Measurements from ENCODE around the gene KPNA2. TPM values are rescaled to one million over a fixed set of nuclear protein-coding genes. Genes with fewer than 3 reads are reported as not detected.

Gene KPNA2
- total and polyA plus RNA-seq, 10 of the 15 experiments (the other 5 are each of a cell fraction or from before 2014, with no cell fraction given): 202 to 731 (median 283) TPM

DNA sequence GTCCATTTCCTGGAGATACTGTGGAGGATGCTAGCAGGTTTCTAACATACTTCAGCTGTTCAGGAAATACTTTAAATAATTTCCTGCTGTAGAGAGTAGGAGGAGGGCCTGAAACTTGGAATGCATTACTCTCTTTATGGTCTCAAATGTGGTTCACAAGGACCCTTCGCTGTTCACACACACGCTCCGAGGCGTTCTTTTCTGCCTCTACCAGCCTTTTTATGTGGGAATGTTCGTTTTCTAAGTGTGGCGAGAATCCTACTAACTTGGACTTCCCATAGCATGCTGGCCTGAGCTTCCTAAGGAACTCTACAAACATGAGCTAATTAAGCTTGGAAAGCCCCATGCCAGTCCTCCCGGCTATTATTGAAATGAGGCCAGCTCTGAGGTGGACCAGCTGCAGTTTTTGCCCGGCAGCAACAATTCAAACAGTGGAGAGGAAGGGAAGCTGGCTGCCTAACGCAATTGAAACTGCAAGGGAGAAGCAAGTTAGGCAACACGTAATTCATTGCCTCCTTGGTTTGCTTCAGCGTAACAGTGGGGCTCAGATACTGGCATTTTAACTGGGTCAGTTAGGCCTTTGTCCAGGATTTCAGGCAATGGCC, 18.9 kb downstream of the KPNA2 start:
- Histone ChIP-seq H3K4me1 (ENCODE audit: control insufficient read depth, insufficient read depth, low read length) (no peaks in the 10 kb centered on the region), H3K4me3 (no peak overlapping the region), H2AFZ (ENCODE audit: control insufficient read depth, low read depth, low read length) (no peak overlapping the region), H4K20me1 (ENCODE audit: control insufficient read depth, insufficient read depth) (no peaks in the 10 kb centered on the region), H3K79me2 (ENCODE audit: control insufficient read depth, insufficient read depth, low read length) (no peaks in the 10 kb centered on the region), H3K27me3 (replicated peaks in 1 of 2; ENCODE audit: control insufficient read depth in 2 of 2, insufficient read depth in 2 of 2, low read length in 1 of 2) (no peaks in the 10 kb centered on the region), H3K27ac (ENCODE audit: control insufficient read depth, insufficient read depth) (no peak overlapping the region), H3K9ac (ENCODE audit: control insufficient read depth, insufficient read depth, low read length) (no peak overlapping the region), H3K9me3 (replicated peaks; ENCODE audit: control insufficient read depth, insufficient read depth, low read length) (no peaks in the 10 kb centered on the region), H3K36me3 (ENCODE audit: control insufficient read depth in 2 of 2, insufficient read depth in 2 of 2, low read length in 1 of 2) (no peaks in the 10 kb centered on the region), H3K4me2 (ENCODE audit: control insufficient read depth, insufficient read depth) (no peak overlapping the region)
- CTCF ChIA-PET: interaction anchor here (1.0 to 1.2 kb wide), 3 partner anchors 146 to 412 kb away, joined by 3 read pairs; no protein-coding TSS in a partner anchor
- RAD21 ChIA-PET (ENCODE audit: unreplicated experiment): no interaction called here
- DNase-seq (ENCODE audit: low read depth, low spot score): no peak
- no peak for ATAC-seq
- BruUV-seq (replicated peaks): no TSS peak
- FAIRE-seq: no peak
- intact Hi-C loops (cut with micrococcal nuclease; ENCODE audit: unreplicated experiment): no loop called here
- in situ Hi-C loops (cut with MboI): no loop called here
- POLR2A ChIA-PET: no interaction called here
- SMC1A ChIA-PET (ENCODE audit: uncharacterized antibody, unreplicated experiment): interaction anchor here (1.1 kb wide), 1 partner anchor 15 kb away, joined by 3 read pairs; no protein-coding TSS in a partner anchor
- TF ChIP-seq, protein P1, sequence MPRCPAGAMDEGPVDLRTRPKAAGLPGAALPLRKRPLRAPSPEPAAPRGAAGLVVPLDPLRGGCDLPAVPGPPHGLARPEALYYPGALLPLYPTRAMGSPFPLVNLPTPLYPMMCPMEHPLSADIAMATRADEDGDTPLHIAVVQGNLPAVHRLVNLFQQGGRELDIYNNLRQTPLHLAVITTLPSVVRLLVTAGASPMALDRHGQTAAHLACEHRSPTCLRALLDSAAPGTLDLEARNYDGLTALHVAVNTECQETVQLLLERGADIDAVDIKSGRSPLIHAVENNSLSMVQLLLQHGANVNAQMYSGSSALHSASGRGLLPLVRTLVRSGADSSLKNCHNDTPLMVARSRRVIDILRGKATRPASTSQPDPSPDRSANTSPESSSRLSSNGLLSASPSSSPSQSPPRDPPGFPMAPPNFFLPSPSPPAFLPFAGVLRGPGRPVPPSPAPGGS (IDR thresholded peaks at IDR 0.05; ENCODE audit: borderline replicate concordance, insufficient read depth, low read depth, low read length, poor library complexity, severe bottlenecking): no peak
- TF ChIP-seq CBX5 (IDR thresholded peaks at IDR 0.05; ENCODE audit: low read depth) (no peak), HCFC1 (IDR thresholded peaks at IDR 0.05; ENCODE audit: low read length) (no peak), RFX5 (IDR thresholded peaks at IDR 0.05; ENCODE audit: low read depth, low read length) (no peak)
- TF ChIP-seq, protein P2, sequence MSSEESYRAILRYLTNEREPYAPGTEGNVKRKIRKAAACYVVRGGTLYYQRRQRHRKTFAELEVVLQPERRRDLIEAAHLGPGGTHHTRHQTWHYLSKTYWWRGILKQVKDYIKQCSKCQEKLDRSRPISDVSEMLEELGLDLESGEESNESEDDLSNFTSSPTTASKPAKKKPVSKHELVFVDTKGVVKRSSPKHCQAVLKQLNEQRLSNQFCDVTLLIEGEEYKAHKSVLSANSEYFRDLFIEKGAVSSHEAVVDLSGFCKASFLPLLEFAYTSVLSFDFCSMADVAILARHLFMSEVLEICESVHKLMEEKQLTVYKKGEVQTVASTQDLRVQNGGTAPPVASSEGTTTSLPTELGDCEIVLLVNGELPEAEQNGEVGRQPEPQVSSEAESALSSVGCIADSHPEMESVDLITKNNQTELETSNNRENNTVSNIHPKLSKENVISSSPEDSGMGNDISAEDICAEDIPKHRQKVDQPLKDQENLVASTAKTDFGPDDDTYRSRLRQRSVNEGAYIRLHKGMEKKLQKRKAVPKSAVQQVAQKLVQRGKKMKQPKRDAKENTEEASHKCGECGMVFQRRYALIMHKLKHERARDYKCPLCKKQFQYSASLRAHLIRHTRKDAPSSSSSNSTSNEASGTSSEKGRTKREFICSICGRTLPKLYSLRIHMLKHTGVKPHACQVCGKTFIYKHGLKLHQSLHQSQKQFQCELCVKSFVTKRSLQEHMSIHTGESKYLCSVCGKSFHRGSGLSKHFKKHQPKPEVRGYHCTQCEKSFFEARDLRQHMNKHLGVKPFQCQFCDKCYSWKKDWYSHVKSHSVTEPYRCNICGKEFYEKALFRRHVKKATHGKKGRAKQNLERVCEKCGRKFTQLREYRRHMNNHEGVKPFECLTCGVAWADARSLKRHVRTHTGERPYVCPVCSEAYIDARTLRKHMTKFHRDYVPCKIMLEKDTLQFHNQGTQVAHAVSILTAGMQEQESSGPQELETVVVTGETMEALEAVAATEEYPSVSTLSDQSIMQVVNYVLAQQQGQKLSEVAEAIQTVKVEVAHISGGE (CRISPR knock-in tag; IDR thresholded peaks at IDR 0.05): no peak
- WGBS (ENCODE audit: insufficient coverage, insufficient replicate concordance, low lambda C conversion rate, missing lambda C conversion rate): 67% methylated on average over 11 of the region's 11 CpGs

All from GM12878 (cell line).